22Rv1 (cell line): ENCODE results near the gene ZKSCAN7.

Experiments
- CTCF ChIP-seq: fragments of 450-650 bp; IDR thresholded peaks from 2 replicates; pipeline ENCODE4 v1.5.1; 2017; ENCODE audit warnings: mild to moderate bottlenecking
- ZFX ChIP-seq: fragments of 450-650 bp; IDR thresholded peaks from 2 replicates; pipeline ENCODE4 v1.6.1; 2017; ENCODE audit warnings: antibody characterized with exemption, borderline replicate concordance

GRCh38 chr3:44535364-44535763 is 19.6 kb upstream of the ZKSCAN7 start:
- TF ChIP-seq CTCF = no peak
- TF ChIP-seq ZFX = no peak
